GM19239 (cell line): ENCODE measurements around the gene ITPR2.
"Not testable (repeated sequence)": the region's sequence is repeated elsewhere in the genome, so short reads cannot be mapped to it uniquely, and the experiment has no call there.

Experiments
- DNase-seq: peaks from one replicate; pipeline ENCODE4 v3.0.0; 2011; ENCODE audit warnings: low spot score; ENCODE audit not compliant: insufficient read length
- FAIRE-seq: peaks from 2 replicates; lab custom pipeline; 2011; peaks lifted over from hg19 to GRCh38; lab: Jason Lieb, UNC

Gene ITPR2

GRCh38 chr12:26832822-26833742 lies at the start of gene ITPR2:
TSS of gene ITPR2 (minus strand) at chr12:26833194. CDS start at chr12:26832781, 413 bp downstream.
- DNase-seq = peak; percentile 97
- FAIRE-seq = peak; percentile 88

GRCh38 chr12:26880625-26881024 lies 47.6 kb upstream of the ITPR2 start:
- no peak for FAIRE-seq
- no peak for DNase-seq

- peak; percentile 86 for FAIRE-seq
Measured at GRCh38 chr12:26878661-26879119, 45.7 kb upstream of the ITPR2 start.

GRCh38 chr12:26874501-26875296 lies 41.7 kb upstream of the ITPR2 start:
- FAIRE-seq = peak; percentile 93

More at GRCh38 chr12:26878661-26879119, 45.7 kb upstream of the ITPR2 start:
- peak; percentile 29 for DNase-seq

GRCh38 chr12:26872625-26873024 lies 39.6 kb upstream of the ITPR2 start:
- DNase-seq = no peak
- no peak for FAIRE-seq

More at GRCh38 chr12:26874501-26875296, 41.7 kb upstream of the ITPR2 start:
- DNase-seq = no peak

- no peak for DNase-seq
- peak; percentile 80 for FAIRE-seq
Measured at GRCh38 chr12:26871985-26872384, 39.0 kb upstream of the ITPR2 start.

- no peak for DNase-seq
- peak; percentile 83 for FAIRE-seq
Measured at GRCh38 chr12:26870491-26871419, 37.8 kb upstream of the ITPR2 start.

GRCh38 chr12:26869908-26870459 lies 37.0 kb upstream of the ITPR2 start:
- FAIRE-seq (peak; percentile 89), DNase-seq (no peak)

GRCh38 chr12:26869104-26869494 lies 36.1 kb upstream of the ITPR2 start:
- FAIRE-seq = peak; percentile 53

GRCh38 chr12:26868447-26869103 lies 35.6 kb upstream of the ITPR2 start:
- DNase-seq (no peak), FAIRE-seq (no peak)

More at GRCh38 chr12:26869104-26869494, 36.1 kb upstream of the ITPR2 start:
- no peak for DNase-seq

- peak; percentile 95 for FAIRE-seq
Measured at GRCh38 chr12:26867080-26867479, 34.1 kb upstream of the ITPR2 start.

GRCh38 chr12:26863515-26863914 lies 30.5 kb upstream of the ITPR2 start:
- peak; percentile 44 for FAIRE-seq
- DNase-seq = no peak

More at GRCh38 chr12:26867080-26867479, 34.1 kb upstream of the ITPR2 start:
- DNase-seq = peak; percentile 29

GRCh38 chr12:26862787-26863186 lies 29.8 kb upstream of the ITPR2 start:
- not testable (repeated sequence) for FAIRE-seq, DNase-seq

GRCh38 chr12:26861690-26862089 lies 28.7 kb upstream of the ITPR2 start:
- no peak for FAIRE-seq

GRCh38 chr12:26857465-26858176 lies 24.6 kb upstream of the ITPR2 start:
- DNase-seq (no peak), FAIRE-seq (no peak)

More at GRCh38 chr12:26861690-26862089, 28.7 kb upstream of the ITPR2 start:
- no peak for DNase-seq

GRCh38 chr12:26855337-26855736 lies 22.3 kb upstream of the ITPR2 start:
- DNase-seq (no peak), FAIRE-seq (peak; percentile 72)

- FAIRE-seq (no peak), DNase-seq (no peak)
Measured at GRCh38 chr12:26854031-26854390, 21.0 kb upstream of the ITPR2 start.
